Measurements from ENCODE around the gene RSRC1.
"Not testable (repeated sequence)": the region's sequence is repeated elsewhere in the genome, so short reads cannot be mapped to it uniquely, and the experiment has no call there.

Gene RSRC1

DNA sequence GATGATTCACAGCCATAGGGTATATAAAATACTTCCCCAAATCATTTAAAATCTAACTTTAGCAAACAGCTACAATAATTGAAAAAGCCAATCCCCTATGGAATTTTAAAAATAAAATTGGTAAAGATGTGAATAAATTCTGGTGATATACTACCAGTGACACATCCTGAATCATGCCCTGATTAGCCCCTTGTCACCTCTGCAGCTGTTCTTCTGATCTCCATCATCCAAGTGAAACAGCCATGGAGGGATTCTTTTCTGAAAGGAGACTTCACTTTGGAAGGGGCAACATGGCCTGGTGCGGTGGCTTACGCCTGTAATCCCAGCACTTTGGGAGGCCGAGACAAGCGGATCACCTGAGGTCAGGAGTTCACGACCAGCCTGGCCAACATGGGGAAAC is 345.5 kb downstream of the RSRC1 start:
- DNase-seq (ENCODE audit: low read depth, low spot score) = no peak

DNA sequence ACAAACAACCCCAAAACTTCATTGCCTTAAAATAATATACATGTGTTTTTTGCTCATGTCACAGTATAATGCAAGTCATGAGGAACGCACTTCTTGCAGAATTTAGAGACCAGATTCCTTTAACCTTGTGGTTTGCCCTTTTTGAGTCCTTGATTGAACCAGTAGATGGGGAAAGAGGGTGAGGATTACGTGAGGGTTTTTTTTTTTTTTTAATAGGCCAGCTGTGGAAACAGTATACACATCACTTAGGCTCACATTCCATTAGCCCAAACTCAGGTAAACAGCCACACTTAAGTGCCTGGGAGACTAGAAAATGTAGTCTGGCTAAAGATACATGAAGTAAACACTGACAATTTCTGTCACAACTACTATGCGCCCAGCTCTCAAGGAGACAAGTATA is 346.2 kb downstream of the RSRC1 start:
- no peak for DNase-seq (ENCODE audit: low read depth, low spot score)

DNA sequence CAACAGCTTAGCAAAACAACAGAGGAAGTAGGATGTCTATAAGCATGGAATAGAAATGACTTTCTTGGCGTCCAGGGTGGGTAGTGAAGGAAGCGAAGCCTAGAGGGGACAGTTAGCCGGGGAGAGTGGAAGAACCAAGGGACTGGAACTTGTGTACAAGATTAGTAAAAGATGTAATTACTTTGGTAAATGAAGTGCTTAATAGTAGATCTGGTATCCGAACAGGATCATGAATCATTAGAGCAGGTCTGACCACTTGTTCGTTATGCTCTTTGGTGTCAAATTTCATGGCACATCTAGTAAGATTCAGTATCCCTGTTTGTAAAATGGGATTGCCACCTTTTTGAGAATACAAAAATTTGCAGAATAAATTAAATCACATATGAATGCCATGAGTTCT is 348.6 kb downstream of the RSRC1 start:
- DNase-seq (ENCODE audit: low read depth, low spot score) = no peak

DNA sequence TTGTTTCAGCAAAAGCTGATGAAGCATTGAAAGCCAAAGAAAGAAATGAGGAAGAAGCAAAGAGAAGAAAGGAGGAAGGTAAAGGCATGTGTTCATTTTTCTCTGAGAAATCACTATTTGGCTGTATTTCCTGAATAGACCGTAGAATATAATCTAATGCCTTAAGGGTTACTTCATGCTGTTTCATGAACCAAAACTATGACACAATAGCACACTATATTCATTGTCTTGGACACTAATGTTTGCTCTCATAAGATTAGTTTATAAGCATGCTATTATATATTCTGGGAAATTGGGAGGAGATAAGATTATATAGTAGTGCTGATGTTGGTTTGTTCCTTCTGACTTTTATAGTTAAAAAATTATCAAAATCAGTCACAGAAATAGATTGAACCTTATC is 351.0 kb downstream of the RSRC1 start:
- no peak for DNase-seq (ENCODE audit: low read depth, low spot score)

DNA sequence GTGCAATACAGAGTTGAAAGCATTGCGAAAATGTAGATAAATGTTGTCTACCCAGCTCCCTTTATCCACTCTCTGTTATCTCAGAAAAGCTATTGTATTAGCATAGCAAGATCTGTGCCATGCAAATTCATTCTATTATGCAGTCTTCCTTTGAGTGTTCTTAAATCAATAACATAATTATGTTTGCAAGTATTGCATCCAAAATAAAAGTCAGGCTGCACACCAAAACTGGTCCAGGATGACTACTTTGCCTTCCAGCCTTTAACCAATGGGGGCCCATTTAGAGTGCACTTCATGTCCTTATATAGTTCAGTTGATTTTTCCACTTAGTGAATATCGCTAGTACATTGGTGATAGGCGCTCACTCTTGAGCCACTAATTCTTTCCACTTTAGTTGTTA is 353.7 kb downstream of the RSRC1 start:
- DNase-seq (ENCODE audit: low read depth, low spot score) = no peak

DNA sequence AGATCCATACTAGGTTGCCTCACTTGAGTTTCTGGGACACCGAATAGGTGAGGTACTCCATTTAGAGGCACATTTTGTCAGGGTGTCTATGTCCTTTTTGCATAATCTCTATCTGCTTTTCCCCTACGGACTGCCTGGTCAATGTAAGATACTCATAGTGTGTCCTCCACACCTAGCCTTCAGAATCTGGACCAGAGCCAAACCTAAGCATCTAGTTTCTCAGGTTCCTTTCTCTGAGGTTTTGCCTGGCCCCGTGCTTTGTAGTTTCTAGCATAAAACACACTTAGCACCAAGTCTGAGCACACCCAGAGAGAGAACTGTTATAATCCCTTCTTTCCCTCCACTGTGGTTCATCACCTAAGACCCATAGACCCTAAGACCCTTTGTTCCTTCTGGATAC is 355.2 kb downstream of the RSRC1 start:
- DNase-seq (ENCODE audit: low read depth, low spot score) = no peak

DNA sequence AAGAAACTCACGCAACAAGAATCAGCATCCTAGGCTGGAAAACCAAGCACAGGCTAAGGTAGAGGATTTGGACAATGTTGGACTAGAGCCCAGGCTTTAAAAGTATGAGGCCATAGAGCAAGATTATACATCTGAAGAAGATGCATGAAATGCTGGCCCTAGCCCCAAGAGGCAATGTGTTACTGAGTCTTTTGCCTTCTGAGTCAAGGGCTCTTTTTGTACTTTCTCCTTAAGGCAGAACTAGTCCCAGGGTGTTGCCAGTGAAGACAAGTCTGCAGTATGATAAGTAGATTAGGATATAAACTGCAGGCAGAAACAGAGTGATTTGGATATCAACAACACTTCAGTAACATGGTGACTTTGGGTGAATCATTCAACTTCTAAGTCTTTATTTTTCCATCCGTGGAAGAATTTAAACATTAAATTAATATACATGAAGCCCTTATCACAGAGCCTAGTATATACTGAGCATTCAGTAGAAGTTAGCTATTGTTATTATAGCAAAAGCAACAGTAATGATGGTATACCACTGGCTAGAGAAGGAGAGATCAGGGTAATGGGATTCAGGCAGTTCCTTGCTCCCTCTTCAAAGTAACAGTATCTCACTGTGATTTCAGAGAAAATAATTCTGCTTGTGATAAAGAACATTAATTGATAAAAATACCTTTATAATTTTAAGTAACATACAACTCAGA is 361.2 kb downstream of the RSRC1 start:
- DNase-seq (ENCODE audit: low read depth, low spot score) = peak; percentile 10

DNA sequence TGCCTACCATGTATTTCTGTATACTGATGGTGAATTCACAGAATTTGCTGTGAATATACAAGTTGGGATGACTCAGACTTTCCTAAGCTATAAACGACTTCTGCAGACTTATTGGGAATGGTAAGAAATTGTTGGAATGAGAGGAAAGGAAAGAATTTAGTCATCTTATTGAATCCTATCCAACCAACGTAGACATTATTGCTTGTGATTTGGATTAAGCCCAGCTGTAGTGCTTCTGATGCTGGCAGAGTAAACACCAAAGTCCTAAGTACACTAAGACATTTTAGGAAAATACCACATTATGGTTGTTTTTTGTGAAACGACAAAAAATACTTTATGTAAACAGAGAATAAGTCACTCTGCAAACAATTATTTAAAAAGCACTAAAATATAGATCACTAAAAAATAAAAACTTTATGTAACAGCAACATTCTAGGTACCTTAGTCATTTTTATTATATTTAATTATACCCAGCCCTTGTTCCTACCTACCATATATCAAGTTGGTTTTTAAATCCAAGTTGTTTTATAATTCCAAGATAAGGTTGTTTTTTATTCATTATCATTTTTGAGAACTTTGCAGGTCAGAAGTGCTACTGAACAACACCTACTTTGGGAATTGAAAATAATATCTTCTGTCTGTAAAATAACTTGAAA is 361.9 kb downstream of the RSRC1 start:
- peak; percentile 81 for DNase-seq (ENCODE audit: low read depth, low spot score)

DNA sequence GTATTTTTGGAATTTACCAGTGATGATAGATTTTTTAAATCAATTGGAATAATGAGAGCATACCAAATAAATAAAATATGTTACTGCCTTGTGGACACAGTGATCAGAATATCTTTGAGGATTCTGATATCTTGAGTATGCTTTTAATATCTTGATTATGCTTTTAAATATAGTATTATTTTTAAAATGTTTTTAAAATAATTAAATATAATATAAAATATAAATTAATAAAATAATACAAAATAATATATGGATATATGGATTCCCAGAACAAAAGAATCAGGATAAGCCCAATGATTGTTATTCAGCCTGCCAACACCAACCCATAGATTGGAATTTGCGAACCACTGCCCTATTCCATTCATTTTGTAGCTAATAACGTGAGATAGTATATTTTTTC is 369.2 kb downstream of the RSRC1 start:
- DNase-seq (ENCODE audit: low read depth, low spot score) = no peak

DNA sequence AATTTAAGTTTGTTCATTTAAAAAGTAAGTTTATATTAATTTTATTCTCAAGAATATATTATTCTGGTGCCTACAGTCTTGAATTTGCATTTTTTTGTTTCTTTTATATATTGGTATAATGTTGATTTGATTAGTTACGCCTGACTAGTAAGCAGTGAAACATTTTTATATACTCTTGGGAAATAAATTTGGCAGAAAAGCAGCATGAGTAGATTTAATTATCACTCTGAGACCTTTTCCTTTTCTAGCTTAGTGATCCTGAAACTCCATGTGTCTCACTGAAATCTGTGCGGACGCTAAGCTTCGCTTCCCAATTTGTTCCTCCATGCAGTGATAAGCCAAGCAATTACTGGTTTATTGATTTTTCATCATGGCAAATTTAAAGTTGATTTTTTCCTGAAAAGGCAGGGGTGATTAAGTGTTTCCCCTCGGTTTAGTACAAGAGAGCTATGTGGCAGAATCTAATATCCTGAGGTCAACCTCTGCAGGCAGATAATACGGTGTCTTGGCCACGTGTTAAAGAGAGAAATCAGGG is 373.9 kb downstream of the RSRC1 start:
- DNase-seq (ENCODE audit: low read depth, low spot score) = no peak

DNA sequence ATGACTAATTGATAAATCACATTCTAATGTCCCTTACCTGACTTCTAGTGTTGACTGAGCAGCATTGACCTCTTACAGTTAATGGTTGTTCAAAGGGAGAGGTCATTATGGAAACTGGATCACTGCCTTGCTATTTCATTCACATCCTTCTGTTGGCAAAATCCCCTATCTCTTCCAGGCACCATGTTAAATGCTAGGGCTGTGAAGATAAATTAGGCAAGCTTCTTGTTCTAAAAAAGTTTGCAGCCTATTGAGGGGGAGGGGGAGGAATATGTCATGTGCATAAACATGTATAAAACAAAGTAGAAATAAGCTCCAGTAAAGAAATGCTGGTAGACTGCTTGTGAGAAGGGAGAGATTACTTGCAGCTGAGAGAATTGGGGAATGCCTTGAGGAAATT is 376.3 kb downstream of the RSRC1 start:
- DNase-seq (ENCODE audit: low read depth, low spot score) = no peak

DNA sequence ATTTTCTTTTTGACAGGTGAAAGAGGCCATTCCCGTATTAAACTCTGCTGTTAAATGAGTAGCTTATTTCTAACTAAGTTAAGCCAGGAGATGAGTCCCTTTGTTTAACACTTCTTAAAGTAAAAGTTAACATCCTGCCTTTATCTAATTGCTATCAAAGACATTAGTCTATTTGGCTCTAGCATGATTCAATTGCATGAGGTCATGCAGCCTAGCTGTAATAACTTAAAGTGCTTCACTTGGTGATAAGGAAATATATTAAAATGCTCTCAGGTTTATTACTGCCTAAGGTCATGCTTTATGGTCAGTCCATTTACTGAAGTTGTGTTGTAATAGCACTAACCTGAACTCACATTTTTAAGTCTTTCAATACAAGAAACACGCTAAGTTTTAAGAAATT is 378.8 kb downstream of the RSRC1 start:
- DNase-seq (ENCODE audit: low read depth, low spot score) = no peak

DNA sequence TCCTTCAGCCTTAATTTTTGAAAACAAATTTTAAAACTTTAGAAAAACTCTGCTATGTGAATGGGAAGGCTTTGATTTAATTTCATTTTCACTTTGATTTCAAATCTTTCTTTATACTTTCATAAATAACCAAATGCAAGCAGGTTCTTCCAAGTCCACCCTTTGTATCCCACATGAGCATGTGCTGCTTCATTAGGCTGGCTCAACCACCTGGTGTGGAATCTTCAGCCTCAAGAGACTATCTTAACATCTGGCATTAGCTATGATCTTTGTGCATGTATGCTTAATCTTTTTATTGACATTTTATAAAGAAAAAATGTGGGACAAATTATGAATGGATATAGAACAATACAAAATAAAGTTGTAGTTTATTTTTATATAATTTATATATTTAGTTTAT is 379.3 kb downstream of the RSRC1 start:
- no peak for DNase-seq (ENCODE audit: low read depth, low spot score)

DNA sequence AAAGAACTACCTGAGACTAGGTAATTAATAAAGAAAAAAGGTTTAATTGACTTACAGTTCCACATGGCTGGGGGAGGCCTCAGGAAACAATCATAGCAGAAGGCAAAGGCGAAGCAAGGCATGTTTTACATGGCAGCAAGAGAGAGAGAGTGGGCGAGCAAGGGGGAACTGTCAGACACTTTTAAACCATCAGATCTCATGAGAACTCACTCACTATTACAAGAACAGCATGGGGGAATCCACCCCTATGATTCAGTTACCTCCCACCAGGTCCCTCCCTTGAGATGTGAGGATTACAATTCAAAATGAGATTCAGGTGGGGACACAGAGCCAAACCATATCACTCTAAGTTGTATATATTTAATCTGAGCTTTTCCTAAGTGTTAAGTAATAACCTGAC is 382.1 kb downstream of the RSRC1 start:
- DNase-seq (ENCODE audit: low read depth, low spot score) = no peak

DNA sequence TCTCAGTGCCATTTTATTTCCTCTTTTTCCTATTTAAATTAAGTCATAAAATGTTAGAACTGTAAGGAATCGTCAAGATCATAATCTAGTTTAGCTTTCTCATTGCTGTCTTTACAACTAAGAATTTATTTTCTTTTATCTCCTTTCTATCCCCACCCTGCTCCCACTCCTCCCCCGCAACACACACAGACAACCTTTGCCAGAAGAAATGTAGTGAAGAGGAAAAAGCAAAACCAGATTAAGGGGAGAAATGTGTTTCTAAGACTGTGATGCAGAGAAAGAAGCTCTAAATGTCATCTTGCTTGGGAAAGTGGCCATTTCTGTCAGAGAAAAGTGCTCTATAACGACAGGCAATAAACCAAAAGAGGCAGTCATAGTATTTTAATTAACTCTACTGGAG is 382.8 kb downstream of the RSRC1 start:
- DNase-seq (ENCODE audit: low read depth, low spot score) = no peak

DNA sequence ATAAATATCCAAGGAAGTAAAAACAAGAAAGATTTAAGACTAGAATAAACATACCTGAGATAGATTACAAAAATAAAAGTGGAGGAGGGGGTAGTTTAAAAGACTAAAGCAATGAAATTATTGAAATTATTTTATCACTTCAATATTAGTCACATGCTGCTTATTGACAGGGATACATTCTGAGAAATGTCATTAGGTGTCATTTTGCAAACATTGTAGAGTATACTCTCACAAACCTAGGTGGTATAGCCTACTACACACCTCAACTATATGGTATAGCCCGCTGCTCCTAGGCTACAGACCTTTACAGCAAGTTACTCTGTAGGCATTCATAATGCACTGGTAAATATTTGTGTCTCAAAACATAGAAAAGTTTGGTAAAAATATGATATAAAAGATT is 384.0 kb downstream of the RSRC1 start:
- no peak for DNase-seq (ENCODE audit: low read depth, low spot score)

DNA sequence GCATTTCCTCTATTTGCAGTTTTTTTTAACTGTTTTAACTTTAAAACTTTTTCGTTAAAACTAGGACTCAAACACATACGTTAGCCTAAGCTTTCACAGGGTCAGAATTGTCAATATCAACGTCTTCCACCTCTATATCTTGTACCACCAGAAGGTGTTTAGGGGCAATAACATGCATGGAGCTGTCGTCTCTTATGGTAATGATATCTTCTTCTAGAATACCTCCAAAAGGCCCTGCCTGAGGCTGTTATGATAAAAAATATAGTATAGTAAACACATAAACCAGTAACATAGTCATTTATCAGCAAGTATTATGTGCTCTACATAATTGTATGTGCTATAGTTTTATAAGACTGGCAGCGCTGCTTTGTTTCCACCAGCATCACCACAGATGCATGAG is 384.8 kb downstream of the RSRC1 start:
- no peak for DNase-seq (ENCODE audit: low read depth, low spot score)

DNA sequence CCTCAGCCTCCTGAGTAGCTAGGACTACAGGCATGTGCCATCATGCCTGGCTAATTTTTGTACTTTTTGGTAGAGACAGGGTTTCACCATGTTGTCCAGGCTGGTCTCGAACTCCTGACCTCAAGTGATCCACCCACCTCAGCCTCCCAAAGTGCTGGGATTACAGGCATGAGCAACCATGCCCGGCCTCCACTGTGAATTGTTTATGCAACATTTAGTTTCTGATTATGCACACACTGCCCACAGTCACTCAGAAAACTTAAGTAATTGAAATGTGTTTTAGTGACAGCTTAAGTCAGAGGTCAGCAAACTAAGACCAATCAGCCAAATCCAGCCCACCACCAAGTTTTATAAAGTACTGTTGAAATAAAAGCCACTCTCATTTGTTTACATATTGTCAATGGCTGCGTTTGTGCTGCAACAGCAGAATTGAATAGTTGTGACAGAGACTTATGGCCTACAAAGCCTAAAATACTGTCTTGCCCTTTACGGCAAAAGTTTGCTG is 385.6 kb downstream of the RSRC1 start:
- not testable (repeated sequence) for DNase-seq (ENCODE audit: low read depth, low spot score)

DNA sequence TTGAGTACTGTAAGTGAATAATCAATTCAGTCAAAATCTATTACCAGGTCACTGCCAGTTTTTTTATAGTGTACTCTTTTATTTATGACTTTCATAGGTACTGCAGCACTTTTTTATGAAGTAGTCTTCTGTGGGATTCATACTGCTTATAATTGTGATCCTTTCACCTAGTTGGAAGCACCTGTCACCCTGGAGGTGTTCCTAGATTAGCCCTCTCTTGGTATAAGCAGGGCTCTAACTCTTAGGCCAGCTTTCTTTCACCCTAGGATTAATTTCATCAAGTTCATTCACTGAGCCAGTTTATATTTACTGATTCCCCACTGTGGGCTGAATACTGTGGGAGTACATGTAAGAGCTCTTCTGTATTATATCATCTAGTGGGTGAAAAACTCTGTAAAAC is 395.2 kb downstream of the RSRC1 start:
- DNase-seq (ENCODE audit: low read depth, low spot score) = no peak

DNA sequence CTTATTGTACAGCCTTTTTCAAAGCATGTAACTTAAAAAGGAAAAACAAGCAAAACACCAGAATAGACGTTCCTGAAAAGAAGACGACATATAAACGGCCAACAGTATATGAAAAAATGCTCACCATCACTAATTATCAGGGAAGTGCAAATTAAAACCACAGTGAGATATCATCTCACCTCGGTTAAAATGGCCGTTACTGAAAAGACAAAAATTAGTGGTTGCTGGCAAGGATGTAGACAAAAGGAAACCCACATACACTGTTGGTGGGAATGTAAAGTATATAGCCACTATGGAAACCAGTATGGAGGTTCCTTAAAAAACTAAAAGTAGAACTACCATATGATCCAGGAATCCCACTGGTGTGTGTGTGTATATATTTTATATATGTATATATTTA is 396.6 kb downstream of the RSRC1 start:
- no peak for DNase-seq (ENCODE audit: low read depth, low spot score)

DNA sequence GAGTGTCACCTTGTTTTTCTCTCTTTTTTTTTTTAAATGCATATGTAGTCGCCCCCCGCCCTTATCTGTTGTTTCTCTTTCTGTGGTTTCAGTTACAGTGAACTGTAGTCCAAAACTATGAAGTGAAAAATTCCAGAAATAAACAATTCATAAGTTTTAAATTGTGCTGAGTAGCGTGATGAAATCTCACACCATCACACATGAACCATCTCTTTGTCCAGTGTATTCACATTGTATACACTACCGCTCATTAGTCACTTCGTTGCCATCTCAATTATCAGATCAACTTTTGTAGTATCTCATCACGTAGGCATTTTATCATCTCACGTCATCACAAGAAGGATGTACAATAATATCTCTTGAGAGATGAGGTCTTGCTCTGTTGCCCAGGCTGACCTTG is 398.6 kb downstream of the RSRC1 start:
- no peak for DNase-seq (ENCODE audit: low read depth, low spot score)

DNA sequence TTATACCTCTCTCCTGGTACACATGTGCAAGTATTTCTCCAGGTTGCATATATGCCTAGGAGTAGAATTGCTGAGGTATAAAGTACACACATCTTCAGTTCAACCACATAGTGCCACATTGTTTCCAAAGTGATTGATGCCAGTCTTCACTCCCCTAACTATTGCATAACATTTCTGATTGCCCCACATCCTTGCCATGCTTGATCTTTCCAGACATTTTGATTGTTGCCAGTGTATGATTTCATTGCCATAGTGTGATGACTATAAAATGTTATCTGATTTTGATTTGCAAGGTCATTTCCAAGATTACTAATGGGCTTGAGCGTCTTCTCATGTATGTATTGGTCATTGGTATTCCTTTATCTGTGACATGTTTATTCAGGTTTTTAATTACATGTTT is 400.0 kb downstream of the RSRC1 start:
- no peak for DNase-seq (ENCODE audit: low read depth, low spot score)

DNA sequence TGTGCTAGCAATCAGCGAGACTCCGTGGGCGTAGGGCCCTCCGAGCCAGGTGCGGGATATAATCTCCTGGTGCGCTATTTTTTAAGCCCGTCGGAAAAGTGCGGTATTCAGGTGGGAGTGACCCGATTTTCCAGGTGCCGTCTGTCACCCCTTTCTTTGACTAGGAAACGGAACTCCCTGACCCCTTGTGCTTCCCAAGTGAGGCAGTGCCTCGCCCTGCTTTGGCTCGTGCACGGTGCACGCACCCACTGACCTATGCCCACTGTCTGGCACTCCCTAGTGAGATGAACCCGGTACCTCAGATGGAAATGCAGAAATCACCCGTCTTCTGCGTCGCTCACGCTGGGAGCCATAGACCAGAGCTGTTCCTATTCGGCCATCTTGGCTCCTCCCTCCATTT is 406.8 kb downstream of the RSRC1 start:
- DNase-seq (ENCODE audit: low read depth, low spot score) = not testable (repeated sequence)

Data from astrocyte of the hippocampus (primary cell).